Vagina (tissue), 2 donors: ENCODE measurements around the gene TRIM56. TPM values are rescaled to one million over a fixed set of nuclear protein-coding genes. Genes with fewer than 3 reads are reported as not detected.
"Not testable (repeated sequence)": the region's sequence is repeated elsewhere in the genome, so short reads cannot be mapped to it uniquely, and the experiment has no call there.

Source experiments
- DNase-seq, 2 donors: peaks; one replicate each; pipeline ENCODE4 v3.0.0-alpha.2; 2017; ENCODE audit errors: extremely low spot score in 2 of 2
- H3K27ac ChIP-seq: fragments of 200-600 bp; sonication (generic); one replicate; pipeline ENCODE4 v1.5.1; 2019
- H3K27me3 ChIP-seq: fragments of 200-600 bp; sonication (generic); one replicate; pipeline ENCODE4 v1.5.1; 2019
- H3K36me3 ChIP-seq, 2 donors: fragments of 200-600 bp; sonication (generic); one replicate each; pipeline ENCODE4 v1.5.1; 2017 to 2019
- H3K4me1 ChIP-seq: fragments of 200-600 bp; sonication (generic); one replicate; pipeline ENCODE4 v1.5.1; 2019
- H3K4me3 ChIP-seq, 2 donors: fragments of 200-600 bp; sonication (generic); 1 replicate in 1 of 2; 2 replicates in 1 of 2; pipeline ENCODE4 v1.5.1; 2016 to 2019
- H3K9me3 ChIP-seq: fragments of 200-600 bp; sonication (generic); one replicate; pipeline ENCODE4 v1.5.1; 2019
- CTCF ChIP-seq, 3 experiments: fragments of 450-650 bp in 2 of 3; fragments of 200-600 bp in 1 of 3; sonication (generic) in 1 of 3; IDR thresholded peaks; one replicate each; pipeline ENCODE4 v1.5.1; 2017 to 2019; ENCODE audit warnings: antibody characterized with exemption in 3 of 3, mild to moderate bottlenecking in 2 of 3, moderate library complexity in 2 of 3
- POLR2A ChIP-seq, 2 donors: fragments of 450-650 bp; IDR thresholded peaks; one replicate each; pipeline ENCODE4 v1.6.1; 2017; ENCODE audit warnings: antibody characterized with exemption in 2 of 2, mild to moderate bottlenecking in 2 of 2, moderate library complexity in 2 of 2
- POLR2AphosphoS5 ChIP-seq, 2 donors: sonication (generic); formaldehyde crosslinking; IDR thresholded peaks; one replicate each; pipeline ENCODE4 v1.9.0; 2017; ENCODE audit warnings: antibody characterized with exemption in 2 of 2, mild to moderate bottlenecking in 2 of 2, low read depth in 1 of 2; ENCODE audit not compliant: insufficient read depth in 1 of 2
- intact Hi-C: fragments of 100-400 bp; cut with DNase I; formaldehyde crosslinking; loops from one replicate; pipeline ENCODE4 v1.15.1; 2023
- total RNA-seq: library from RNA; depleted of rRNA; stranded (reverse); fragments of >200 nt; gene quantifications from one replicate; pipeline ENCODE4 v1.2.3, GENCODE V29; 2016

The TRIM56 gene
- total RNA-seq, 1 donor from 2014 or later, result 19.4 TPM

GRCh38 chr7:101127460-101128039, 42.3 kb downstream of the TRIM56 start:
- Histone ChIP-seq H3K36me3 (no peaks in the 10 kb centered on the region), H3K4me1 (peaks cover 46% of the 10 kb centered on the region), H3K27ac (peak overlapping the region; percentile 61), H3K9me3 (no peaks in the 10 kb centered on the region), H3K4me3 (peak overlapping the region; percentile 14 to 45), H3K27me3 (no peaks in the 10 kb centered on the region)
- TF ChIP-seq CTCF (IDR thresholded peaks at IDR 0.05) (no peak), POLR2AphosphoS5 (IDR thresholded peaks at IDR 0.05; ENCODE audit: insufficient read depth in 1 of 2, low read depth in 1 of 2) (no peak), POLR2A (IDR thresholded peaks at IDR 0.05) (no peak)
- no peak for DNase-seq
- intact Hi-C loops, result loop anchor here (5.0 kb wide), 1 partner anchor 40 kb away; the partner anchor contains the start of gene TRIM56

GRCh38 chr7:101128040-101128834, 43.0 kb downstream of the TRIM56 start:
- Histone ChIP-seq H3K27me3 (no peaks in the 10 kb centered on the region), H3K4me1 (peaks cover 41% of the 10 kb centered on the region), H3K9me3 (no peaks in the 10 kb centered on the region), H3K36me3 (no peaks in the 10 kb centered on the region), H3K4me3 (peak overlapping the region in 1 of 2 donors; percentile 14), H3K27ac (no peak overlapping the region)
- DNase-seq, result no peak
- TF ChIP-seq POLR2A (IDR thresholded peaks at IDR 0.05) (no peak), POLR2AphosphoS5 (IDR thresholded peaks at IDR 0.05; ENCODE audit: insufficient read depth in 1 of 2, low read depth in 1 of 2) (no peak), CTCF (IDR thresholded peaks at IDR 0.05) (no peak)
- intact Hi-C loops, result loop anchor here (5.0 kb wide), 1 partner anchor 41 kb away; the partner anchor contains the start of gene TRIM56

- intact Hi-C loops, result loop anchor here (5.0 kb wide), 1 partner anchor 42 kb away; the partner anchor contains the start of gene TRIM56
- H3K9me3 ChIP-seq, result no peaks in the 10 kb centered on the region
- peaks cover 32% of the 10 kb centered on the region for H3K4me1 ChIP-seq
- TF ChIP-seq POLR2A (IDR thresholded peaks at IDR 0.05), result no peak
- TF ChIP-seq POLR2AphosphoS5 (IDR thresholded peaks at IDR 0.05; ENCODE audit: insufficient read depth in 1 of 2, low read depth in 1 of 2), result no peak
- no peak for TF ChIP-seq CTCF (IDR thresholded peaks at IDR 0.05)
- H3K4me3 ChIP-seq, result no peak overlapping the region
- no peaks in the 10 kb centered on the region for H3K27me3 ChIP-seq
- H3K36me3 ChIP-seq, result no peaks in the 10 kb centered on the region
- no peak for DNase-seq
- no peak overlapping the region for H3K27ac ChIP-seq
Observed at GRCh38 chr7:101129603-101130117, 44.4 kb downstream of the TRIM56 start.

GRCh38 chr7:101132626-101133600, 47.6 kb downstream of the TRIM56 start:
- H3K4me1 ChIP-seq, intact Hi-C loops, H3K36me3 ChIP-seq, H3K4me3 ChIP-seq, H3K27ac ChIP-seq, DNase-seq, H3K9me3 ChIP-seq, H3K27me3 ChIP-seq: not testable (repeated sequence)
